ENCODE measurements around the gene CCDC146. TPM values are rescaled to one million over a fixed set of nuclear protein-coding genes. Genes with fewer than 3 reads are reported as not detected.

CCDC146 gene
- total and polyA plus RNA-seq, 10 of the 15 experiments (the other 5 are each of a cell fraction or from before 2014, with no cell fraction given) = 0.28 to 5.3 (median 1.3) TPM

DNA sequence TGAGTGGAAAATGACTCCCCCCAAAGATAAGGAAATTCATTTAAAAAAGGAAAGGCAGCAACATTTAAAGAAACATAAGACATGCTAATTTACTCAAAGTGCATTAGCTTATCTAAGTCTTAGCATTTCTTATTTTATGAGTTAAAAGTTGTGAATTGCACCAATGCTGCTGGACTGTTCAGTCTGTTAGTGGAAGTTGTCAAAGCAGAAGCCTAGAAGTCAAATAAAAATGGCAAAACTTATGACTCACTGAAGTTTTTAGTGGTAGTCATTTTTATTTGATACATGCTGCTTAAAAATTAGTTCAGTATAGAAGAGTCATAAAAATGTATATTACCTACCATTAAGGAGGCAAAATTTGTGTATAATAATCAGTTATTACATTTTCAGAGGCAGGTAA, 168.0 kb downstream of the CCDC146 start:
- ChIA-PET CTCF (interaction anchor here (1.0 kb wide), 1 partner anchor 10 kb away, joined by 3 read pairs; no protein-coding TSS in a partner anchor), RAD21 (ENCODE audit: unreplicated experiment) (no interaction called here), SMC1A (ENCODE audit: uncharacterized antibody, unreplicated experiment) (interaction anchor here (1.1 kb wide), 1 partner anchor 40 kb away, joined by 3 read pairs; no protein-coding TSS in a partner anchor), POLR2A (interaction anchor here (0.6 kb wide), 1 partner anchor 44 kb away, joined by 3 read pairs; no protein-coding TSS in a partner anchor)
- no peaks in the 10 kb centered on the region for H3K27me3 ChIP-seq (replicated peaks in 1 of 2; ENCODE audit: control insufficient read depth in 2 of 2, insufficient read depth in 2 of 2, low read length in 1 of 2)
- H3K27ac ChIP-seq (ENCODE audit: control insufficient read depth, insufficient read depth) = no peak overlapping the region
- ATAC-seq = no peak
- BruUV-seq (replicated peaks) = no TSS peak
- no peak for DNase-seq (ENCODE audit: low read depth, low spot score)
- FAIRE-seq = no peak
- no peaks in the 10 kb centered on the region for H3K79me2 ChIP-seq (ENCODE audit: control insufficient read depth, insufficient read depth, low read length)
- no peak overlapping the region for H3K4me3 ChIP-seq
- intact Hi-C loops (cut with micrococcal nuclease; ENCODE audit: unreplicated experiment) (no loop called here), in situ Hi-C loops (cut with MboI) (no loop called here)
- H3K9me3 ChIP-seq (replicated peaks; ENCODE audit: control insufficient read depth, insufficient read depth, low read length) = no peaks in the 10 kb centered on the region; the same call in 1 of the 3 replicates
- no peaks in the 10 kb centered on the region for H4K20me1 ChIP-seq (ENCODE audit: control insufficient read depth, insufficient read depth)
- no peaks in the 10 kb centered on the region; a peak in 1 of 4 replicates for H3K36me3 ChIP-seq (ENCODE audit: control insufficient read depth in 2 of 2, insufficient read depth in 2 of 2, low read length in 1 of 2)
- TF ChIP-seq, protein P1, sequence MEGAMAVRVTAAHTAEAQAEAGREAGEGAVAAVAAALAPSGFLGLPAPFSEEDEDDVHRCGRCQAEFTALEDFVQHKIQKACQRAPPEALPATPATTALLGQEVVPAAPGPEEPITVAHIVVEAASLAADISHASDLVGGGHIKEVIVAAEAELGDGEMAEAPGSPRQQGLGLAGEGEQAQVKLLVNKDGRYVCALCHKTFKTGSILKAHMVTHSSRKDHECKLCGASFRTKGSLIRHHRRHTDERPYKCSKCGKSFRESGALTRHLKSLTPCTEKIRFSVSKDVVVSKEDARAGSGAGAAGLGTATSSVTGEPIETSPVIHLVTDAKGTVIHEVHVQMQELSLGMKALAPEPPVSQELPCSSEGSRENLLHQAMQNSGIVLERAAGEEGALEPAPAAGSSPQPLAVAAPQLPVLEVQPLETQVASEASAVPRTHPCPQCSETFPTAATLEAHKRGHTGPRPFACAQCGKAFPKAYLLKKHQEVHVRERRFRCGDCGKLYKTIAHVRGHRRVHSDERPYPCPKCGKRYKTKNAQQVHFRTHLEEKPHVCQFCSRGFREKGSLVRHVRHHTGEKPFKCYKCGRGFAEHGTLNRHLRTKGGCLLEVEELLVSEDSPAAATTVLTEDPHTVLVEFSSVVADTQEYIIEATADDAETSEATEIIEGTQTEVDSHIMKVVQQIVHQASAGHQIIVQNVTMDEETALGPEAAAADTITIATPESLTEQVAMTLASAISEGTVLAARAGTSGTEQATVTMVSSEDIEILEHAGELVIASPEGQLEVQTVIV (IDR thresholded peaks at IDR 0.05; ENCODE audit: borderline replicate concordance, partially characterized antibody) = no peak
- TF ChIP-seq, protein P2, sequence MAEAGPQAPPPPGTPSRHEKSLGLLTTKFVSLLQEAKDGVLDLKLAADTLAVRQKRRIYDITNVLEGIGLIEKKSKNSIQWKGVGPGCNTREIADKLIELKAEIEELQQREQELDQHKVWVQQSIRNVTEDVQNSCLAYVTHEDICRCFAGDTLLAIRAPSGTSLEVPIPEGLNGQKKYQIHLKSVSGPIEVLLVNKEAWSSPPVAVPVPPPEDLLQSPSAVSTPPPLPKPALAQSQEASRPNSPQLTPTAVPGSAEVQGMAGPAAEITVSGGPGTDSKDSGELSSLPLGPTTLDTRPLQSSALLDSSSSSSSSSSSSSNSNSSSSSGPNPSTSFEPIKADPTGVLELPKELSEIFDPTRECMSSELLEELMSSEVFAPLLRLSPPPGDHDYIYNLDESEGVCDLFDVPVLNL (IDR thresholded peaks at IDR 0.05; ENCODE audit: low read depth, low read length) = no peak
- TF ChIP-seq STAT1 (conservative IDR thresholded peaks at IDR 0.05) (no peak), SIX5 (IDR thresholded peaks at IDR 0.05; ENCODE audit: low read depth, low read length, severe bottlenecking) (no peak), CREB1 (IDR thresholded peaks at IDR 0.05; ENCODE audit: low read depth) (no peak), EZH2 (IDR thresholded peaks at IDR 0.05; ENCODE audit: borderline replicate concordance, control insufficient read depth, low read depth, low read length) (no peak), BHLHE40 (IDR thresholded peaks at IDR 0.05; ENCODE audit: borderline replicate concordance in 1 of 2, low read depth in 2 of 2, low read length in 1 of 2) (no peak)
- TF ChIP-seq, protein P3, sequence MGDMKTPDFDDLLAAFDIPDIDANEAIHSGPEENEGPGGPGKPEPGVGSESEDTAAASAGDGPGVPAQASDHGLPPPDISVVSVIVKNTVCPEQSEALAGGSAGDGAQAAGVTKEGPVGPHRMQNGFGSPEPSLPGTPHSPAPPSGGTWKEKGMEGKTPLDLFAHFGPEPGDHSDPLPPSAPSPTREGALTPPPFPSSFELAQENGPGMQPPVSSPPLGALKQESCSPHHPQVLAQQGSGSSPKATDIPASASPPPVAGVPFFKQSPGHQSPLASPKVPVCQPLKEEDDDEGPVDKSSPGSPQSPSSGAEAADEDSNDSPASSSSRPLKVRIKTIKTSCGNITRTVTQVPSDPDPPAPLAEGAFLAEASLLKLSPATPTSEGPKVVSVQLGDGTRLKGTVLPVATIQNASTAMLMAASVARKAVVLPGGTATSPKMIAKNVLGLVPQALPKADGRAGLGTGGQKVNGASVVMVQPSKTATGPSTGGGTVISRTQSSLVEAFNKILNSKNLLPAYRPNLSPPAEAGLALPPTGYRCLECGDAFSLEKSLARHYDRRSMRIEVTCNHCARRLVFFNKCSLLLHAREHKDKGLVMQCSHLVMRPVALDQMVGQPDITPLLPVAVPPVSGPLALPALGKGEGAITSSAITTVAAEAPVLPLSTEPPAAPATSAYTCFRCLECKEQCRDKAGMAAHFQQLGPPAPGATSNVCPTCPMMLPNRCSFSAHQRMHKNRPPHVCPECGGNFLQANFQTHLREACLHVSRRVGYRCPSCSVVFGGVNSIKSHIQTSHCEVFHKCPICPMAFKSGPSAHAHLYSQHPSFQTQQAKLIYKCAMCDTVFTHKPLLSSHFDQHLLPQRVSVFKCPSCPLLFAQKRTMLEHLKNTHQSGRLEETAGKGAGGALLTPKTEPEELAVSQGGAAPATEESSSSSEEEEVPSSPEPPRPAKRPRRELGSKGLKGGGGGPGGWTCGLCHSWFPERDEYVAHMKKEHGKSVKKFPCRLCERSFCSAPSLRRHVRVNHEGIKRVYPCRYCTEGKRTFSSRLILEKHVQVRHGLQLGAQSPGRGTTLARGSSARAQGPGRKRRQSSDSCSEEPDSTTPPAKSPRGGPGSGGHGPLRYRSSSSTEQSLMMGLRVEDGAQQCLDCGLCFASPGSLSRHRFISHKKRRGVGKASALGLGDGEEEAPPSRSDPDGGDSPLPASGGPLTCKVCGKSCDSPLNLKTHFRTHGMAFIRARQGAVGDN (IDR thresholded peaks at IDR 0.05) = no peak
- TF ChIP-seq, protein P4, sequence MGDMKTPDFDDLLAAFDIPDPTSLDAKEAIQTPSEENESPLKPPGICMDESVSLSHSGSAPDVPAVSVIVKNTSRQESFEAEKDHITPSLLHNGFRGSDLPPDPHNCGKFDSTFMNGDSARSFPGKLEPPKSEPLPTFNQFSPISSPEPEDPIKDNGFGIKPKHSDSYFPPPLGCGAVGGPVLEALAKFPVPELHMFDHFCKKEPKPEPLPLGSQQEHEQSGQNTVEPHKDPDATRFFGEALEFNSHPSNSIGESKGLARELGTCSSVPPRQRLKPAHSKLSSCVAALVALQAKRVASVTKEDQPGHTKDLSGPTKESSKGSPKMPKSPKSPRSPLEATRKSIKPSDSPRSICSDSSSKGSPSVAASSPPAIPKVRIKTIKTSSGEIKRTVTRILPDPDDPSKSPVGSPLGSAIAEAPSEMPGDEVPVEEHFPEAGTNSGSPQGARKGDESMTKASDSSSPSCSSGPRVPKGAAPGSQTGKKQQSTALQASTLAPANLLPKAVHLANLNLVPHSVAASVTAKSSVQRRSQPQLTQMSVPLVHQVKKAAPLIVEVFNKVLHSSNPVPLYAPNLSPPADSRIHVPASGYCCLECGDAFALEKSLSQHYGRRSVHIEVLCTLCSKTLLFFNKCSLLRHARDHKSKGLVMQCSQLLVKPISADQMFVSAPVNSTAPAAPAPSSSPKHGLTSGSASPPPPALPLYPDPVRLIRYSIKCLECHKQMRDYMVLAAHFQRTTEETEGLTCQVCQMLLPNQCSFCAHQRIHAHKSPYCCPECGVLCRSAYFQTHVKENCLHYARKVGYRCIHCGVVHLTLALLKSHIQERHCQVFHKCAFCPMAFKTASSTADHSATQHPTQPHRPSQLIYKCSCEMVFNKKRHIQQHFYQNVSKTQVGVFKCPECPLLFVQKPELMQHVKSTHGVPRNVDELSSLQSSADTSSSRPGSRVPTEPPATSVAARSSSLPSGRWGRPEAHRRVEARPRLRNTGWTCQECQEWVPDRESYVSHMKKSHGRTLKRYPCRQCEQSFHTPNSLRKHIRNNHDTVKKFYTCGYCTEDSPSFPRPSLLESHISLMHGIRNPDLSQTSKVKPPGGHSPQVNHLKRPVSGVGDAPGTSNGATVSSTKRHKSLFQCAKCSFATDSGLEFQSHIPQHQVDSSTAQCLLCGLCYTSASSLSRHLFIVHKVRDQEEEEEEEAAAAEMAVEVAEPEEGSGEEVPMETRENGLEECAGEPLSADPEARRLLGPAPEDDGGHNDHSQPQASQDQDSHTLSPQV (IDR thresholded peaks at IDR 0.05) = no peak
- TF ChIP-seq, protein P5, sequence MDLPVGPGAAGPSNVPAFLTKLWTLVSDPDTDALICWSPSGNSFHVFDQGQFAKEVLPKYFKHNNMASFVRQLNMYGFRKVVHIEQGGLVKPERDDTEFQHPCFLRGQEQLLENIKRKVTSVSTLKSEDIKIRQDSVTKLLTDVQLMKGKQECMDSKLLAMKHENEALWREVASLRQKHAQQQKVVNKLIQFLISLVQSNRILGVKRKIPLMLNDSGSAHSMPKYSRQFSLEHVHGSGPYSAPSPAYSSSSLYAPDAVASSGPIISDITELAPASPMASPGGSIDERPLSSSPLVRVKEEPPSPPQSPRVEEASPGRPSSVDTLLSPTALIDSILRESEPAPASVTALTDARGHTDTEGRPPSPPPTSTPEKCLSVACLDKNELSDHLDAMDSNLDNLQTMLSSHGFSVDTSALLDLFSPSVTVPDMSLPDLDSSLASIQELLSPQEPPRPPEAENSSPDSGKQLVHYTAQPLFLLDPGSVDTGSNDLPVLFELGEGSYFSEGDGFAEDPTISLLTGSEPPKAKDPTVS (IDR thresholded peaks at IDR 0.05; ENCODE audit: low read depth, low read length) = no peak
- H3K4me2 ChIP-seq (ENCODE audit: control insufficient read depth, insufficient read depth) = no peak overlapping the region
- no peak overlapping the region for H3K9ac ChIP-seq (ENCODE audit: control insufficient read depth, insufficient read depth, low read length)
- no peak overlapping the region for H2AFZ ChIP-seq (ENCODE audit: control insufficient read depth, low read depth, low read length)
- H3K4me1 ChIP-seq (ENCODE audit: control insufficient read depth, insufficient read depth, low read length) = no peaks in the 10 kb centered on the region

Data from GM12878 (cell line).